Measurements from ENCODE around the gene VPREB3.

The VPREB3 gene

DNA sequence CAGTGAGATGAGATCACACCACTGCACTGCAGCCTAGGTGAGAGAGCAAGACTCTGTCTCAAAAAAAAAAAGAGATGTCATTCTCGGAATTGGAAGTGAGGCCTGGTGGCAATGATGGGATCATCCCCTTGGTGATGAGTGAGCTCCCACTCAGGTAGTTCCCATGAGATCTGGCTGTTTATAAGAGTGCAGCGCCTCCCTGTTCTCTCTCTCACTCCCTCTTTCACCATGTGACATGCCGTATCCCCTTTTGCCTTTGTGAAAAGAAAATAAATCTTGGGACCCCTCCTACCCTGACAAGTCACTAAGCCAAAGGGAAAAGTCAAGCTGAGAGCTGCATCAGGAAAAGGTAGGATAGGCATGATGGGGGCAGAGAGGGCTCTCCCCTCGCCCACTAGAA is 32.1 kb downstream of the VPREB3 start:
- no peak for DNase-seq

DNA sequence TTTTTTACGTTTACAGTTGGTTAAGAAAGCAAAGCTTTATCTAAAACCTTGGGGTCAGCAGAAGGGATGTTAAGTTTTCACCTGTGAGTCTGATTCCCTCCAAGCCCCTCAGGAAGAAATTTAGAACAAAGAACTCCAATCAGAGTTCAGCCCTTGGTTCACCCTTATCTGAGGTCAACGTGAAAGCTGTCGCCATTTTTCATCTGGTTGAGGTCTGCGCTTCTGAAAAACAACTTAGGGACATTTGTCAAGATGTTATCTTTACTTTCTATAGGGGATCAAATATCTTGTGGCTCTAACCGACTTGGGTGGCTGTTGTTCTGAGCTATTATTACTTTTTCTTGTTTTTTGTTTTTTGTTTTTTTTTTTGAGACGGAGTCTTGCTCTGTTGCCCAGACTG is 33.4 kb downstream of the VPREB3 start:
- DNase-seq, result no peak

DNA sequence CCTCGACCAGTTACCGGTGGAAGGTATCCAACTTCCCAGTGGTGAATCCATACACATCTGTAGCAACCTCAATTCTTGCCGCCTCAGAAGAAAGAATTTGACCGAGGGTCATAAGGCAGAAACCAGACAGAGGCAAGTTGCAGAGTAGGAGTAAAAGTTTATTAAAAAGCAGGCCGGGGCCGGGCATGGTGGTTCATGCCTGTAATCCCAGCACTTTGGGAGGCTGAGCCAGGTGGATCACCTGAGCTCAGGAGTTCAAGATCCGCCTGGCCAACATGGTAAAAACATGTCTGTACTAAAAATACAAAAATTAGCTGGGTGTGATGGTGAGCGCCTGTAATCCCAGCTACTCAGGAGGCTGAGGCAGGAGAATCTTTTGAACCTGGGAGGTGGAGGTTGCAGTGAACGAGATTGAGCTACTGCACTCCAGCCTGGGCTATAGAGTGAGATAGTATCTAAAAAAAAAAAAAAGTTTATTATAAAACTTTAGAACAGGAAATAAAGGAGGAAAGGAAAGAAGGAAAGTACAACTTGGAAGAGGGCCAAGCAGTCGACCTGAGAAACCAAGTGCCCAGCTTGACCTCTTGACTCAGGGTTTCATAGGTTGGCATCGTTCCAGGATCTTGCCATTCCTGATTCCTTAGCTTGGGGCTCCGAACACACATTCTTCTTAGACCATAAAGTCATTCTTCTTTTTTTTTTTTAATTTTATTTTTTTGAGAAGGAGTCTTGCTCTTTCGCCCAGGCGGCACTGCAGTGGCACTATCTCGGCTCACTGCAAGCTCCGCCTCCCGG is 35.7 kb downstream of the VPREB3 start:
- no peak for DNase-seq

- peak; percentile 78 for DNase-seq
These were observed 37.1 kb downstream of the VPREB3 start for GRCh38 chr22:23716811-23717801.

DNA sequence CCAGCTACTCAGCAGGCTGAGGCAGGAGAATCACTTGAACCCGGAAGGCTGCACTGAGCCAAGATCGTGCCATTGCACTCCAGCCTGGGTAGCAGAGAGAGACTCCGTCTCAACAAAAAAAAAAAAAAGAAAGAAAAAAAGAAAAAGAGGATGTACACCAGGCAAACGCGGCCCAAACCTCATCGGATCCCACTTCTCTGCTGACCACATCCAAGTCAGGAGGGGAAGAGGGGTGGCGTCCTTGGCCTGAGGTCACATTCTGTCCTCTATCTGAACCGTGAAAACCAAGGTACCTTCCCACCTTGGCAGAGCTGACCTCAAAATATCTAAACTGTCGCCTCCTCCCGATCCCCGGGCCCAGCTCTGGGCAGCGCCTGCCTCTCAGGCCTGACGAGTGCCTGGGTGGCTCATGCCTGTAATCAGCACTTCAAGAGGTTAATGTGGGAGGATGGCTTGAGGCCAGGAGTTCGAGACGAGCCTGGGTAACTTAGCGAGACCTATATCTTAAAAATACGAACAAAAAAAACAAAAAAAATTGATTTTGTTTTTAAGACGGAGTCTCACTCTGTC is 38.3 kb downstream of the VPREB3 start:
- DNase-seq, result no peak

GRCh38 chr22:23714596-23715578 is 39.3 kb downstream of the VPREB3 start:
- no peak for DNase-seq

GRCh38 chr22:23713696-23714595 is 40.3 kb downstream of the VPREB3 start:
- DNase-seq, result no peak

DNA sequence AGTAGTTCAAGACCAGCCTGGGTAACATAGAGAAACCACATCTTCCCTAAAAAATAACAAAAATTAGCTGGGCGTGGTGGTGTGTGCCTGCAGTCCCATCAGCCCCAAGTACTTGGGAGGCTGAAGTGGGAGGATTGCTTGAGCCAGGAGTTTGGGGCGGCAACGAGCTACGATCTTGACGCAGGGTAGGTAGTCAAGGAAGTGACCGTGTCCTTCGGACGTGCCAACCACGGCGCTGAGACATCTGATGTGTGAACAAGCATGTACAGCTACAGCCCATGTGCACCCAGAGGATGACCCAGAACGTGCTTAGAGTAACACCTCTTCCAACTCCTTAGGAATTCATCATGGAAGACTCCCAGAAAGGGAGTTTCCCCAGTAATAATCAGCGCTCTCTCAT is 42.0 kb downstream of the VPREB3 start:
- no peak for DNase-seq

DNA sequence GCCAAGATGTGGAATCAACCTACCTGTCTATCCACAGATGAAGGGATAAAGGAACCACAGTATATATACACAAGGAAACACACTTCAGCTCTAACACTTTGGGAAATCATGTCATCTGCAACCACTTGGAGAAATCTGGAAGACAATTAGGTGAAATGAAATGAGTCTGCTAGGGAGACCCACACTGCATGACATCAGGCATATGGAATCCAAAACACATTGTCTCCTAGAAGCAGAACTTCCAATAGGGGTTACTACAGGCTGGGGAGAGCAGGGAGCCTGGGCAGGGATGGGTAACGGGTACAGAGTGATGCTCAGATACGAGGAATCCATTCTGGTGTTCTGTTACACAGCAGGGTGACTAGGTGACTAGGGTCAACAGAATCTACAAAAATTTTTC is 45.1 kb downstream of the VPREB3 start:
- DNase-seq, result no peak

DNA sequence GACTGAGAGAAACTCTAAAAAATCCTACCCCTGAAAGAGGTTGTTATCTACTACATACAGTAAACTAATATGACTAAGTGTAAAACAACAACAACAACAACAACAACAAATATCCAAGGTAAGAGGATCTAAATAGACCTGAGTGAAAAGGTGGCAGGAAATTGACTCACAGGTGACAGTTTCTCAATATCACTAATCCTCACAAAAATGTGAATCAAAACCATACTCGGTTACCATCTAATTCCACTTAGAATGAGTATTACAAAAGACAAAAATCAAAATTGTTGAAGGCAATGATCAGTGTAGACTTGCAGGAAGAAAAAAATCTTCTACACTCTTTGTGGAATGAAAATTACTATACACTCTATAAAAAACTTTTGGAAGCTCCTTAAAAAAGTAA is 46.0 kb downstream of the VPREB3 start:
- DNase-seq, result no peak

- no peak for DNase-seq
These were observed 48.9 kb downstream of the VPREB3 start for GRCh38 chr22:23705358-23705757.

- DNase-seq, result no peak
These were observed 49.4 kb downstream of the VPREB3 start for GRCh38 chr22:23704829-23705228.

GRCh38 chr22:23704062-23704461 is 50.2 kb downstream of the VPREB3 start:
- no peak for DNase-seq
